ENCODE measurements around the gene EVL.
A peak's percentile ranks its signal among the peaks of the same experiment; 100 is the strongest.

EVL gene

DNA sequence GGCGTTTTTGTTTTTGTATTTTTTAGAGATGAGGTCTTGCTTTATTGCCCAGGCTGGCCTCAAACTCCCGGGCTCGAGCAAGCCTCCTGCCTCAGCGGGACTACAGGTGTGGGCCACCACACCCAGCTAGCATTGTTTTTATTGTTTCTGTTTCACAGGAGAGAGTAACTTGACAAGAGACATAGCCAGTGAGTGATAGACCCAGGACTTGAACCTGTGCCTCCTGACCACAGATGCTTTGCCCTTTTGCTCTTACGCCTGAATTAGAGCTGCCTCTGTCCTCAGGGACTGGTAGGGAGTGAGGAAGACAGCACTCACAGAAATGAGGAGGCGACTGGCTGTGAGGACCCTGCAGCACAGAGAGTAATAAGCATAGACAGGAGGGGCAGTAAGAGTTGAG is 2.3 kb downstream of the EVL start:
- DNase-seq: no peak

DNA sequence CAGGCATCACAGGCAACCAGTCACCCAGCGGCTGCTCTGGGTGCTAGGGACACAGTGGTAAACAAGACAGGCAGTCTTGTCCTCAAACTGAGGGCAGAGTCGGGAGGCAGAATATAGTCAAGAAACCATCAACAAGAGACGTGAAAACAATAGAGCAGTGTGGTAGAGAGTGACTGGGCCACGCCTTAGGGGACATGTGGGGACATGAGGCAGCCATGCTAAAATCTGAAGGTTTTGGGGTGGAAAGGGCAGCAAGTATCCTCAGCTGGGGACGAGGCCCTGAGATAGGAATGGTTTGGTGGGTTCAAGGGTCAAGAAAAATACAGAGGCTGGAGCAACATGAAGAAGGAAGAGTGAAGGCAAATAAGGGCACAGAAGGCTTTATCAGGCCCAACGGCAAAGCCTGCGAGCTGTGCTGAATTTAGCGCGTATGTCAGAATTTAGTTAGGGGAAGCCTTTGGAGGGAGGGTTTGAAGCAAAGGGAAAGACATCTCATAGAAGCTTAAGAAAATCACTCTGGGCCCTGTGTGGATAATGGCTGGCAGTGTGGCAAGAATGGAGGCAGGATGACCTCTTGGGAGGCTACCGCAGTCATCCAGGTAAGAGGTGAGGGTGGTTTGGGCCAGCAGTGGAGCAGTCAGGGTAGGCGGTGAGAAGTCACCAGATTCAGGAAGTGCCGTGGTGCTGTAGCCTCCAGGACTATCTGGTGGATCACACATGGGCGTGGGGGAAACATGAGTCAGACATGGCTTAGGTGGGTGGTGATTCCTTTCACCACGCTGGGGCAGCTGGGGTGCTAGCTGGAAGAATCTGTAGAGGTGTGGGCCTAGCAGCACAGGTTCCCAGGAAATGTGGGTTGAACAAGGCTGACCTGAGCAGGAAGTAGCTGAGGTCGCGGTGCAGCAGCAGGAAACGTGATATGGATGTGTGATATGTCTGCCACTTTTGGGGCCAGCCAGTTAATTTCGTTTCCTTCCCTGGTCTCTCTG is 3.0 kb downstream of the EVL start:
- peak; percentile 76 for DNase-seq

DNA sequence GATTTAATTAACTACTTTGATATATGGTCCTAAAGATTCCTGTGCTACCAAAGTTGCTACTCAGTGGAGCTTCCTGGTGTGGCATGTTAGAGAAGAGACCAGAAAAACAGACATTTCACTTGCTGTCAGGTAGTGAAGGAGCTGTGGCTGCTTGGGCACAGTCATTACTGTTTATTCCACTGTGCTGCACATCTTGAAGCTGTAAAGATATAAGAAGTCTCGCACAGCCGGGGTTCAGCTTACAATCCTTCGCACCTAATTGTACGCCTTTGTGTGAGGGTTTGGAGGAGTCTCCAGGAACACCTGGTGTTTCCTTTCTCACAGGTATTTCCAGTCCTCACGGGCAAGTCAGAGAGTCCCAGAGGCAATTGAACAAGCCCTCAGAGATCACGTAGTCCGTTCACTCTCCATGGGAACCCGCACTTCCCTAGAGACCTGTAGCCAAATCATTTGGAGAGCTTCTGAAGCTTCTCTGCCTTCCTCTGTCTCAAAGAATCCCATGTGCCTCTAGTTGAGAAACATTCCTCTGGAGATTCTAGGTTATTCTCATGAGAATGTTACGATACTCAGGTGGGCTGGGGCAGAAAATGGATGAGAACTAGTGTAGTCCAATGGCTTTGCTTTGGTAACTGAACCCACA is 4.1 kb downstream of the EVL start:
- DNase-seq: no peak

DNA sequence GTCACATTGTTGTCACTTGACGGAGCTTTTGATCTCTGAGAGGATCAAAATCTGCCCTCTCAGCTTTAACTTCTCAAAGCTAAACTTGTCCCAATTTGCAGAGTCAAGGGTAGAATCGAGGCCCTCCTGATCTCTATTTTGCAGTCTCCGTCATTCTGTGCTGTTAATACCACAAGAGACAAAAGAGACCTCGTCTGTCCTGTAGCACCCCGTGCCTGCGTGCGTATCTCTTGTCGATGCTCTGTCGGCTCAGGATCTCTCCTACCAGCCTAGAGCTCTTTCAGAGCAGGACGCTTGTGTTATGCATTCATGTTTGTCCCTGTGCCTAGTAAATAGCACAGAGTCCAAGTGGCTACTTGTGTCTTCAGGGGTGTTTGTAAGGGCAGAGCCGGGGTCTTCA is 5.1 kb downstream of the EVL start:
- no peak for DNase-seq

DNA sequence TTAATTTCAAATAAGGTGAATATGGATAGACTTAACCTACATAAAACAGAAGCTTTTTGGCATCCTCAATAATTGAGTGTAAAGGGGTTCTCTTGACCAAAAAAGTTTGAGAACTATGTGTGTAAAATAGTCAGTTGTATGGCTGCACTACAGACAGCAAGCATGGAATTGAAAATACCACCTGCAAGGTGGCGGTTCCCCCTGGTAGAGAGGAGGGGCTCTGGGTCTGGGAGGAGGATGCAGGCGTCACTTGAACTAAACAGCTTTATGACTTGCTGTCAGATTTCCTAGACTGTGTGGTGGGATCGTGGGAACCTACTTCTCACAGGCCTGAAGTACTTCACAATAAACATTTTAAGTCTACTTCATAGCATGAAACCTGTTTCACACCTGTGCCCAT is 6.3 kb downstream of the EVL start:
- DNase-seq: no peak

DNA sequence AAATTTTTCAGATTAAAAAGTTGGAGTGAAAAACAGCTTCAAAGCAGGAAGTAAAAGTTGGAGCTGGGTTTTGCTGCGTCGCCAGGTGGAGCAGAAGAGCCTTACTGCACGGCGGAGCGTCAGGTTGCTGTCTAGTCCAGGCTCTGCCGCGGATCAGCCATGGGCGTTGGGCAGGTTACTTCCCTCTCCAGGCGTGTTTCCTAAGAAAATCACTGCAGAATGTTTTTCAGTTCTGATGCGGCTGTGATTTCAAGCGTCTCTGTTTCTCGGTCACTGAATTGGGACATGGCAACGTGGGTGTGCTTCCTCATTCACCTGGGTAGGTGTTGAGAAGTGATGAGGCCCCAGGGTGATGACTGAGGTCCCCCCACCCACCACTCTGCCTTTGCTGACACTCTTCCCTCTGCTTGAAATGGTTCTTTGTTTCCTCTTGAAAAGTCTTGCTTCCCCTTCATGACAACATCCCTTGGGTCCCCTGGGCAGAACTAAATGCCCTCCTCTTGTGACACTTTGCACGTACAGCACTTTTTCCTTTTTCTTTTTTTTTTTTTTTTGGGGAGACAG is 7.6 kb downstream of the EVL start:
- DNase-seq: no peak

DNA sequence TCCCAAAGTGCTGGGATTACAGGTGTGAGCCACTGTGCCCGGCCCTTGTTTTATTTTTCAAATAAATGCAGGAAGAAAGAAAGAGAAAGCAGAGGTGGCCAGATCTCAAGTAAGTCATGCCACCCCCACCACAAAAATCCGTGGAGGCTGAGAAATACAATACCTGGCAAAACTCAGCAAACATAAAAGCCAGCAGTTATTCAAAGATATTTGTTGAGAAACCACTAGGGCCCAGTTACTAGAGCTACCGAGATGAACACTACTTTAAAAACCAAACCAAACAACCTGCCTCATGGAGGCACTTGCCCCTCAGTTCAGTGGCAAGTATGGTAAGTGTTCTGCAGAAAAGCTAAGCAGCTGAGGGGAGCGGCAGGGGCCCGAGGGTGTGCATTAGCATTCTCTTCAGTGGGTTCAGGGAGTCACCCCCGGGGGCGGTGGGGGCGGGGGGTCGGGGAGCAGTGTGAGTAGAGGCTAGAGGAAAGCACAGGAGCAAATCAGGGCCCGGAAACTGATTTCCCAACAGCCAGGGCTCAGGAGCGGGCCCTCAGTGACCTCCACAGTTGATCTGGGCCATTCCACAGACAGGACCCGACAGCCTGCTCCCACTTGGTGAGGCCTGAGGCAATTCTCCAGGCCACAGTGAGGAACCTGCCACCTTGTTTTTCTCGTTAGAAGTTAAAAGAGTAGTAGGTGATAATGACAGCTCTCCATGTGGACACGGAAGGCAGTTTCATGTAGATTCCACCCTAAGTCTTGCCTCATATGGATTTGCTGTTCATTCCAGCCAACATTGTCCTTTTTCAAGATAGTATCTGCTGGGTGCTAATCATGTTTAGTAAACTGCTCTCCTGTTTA is 8.6 kb downstream of the EVL start:
- no peak for DNase-seq

DNA sequence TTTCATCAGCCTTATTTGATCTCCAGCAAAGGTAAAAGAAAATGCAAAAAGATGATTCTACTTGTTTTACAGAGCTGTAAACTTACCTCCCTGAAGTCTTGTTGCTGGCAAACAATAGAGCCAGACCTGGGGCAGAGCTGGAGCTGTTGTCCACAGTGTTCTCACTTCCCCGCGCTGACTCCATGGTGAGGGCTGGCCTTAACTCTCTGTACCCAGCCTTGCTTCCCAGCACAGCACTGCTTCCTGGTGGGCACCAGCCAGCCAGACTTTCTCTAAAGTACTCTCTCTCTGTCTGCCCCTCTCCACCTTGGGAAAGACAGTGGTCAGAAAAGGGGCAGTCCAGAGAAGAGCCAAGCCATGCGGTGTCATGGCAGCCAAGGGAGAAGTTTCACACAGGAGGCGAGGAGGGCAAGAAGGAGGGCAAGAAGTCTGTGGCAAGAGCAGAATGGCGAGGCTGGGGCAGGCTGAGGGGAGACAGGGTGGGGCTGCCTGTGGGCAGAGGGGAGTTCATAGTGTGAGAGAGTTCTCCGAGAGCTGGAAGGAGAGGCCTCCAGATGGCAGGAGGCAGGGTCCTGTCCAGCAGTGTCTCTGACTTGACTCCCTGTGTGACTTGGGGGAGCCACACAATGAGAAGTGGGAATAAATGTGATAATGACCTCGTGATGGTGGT is 9.3 kb downstream of the EVL start:
- no peak for DNase-seq

DNA sequence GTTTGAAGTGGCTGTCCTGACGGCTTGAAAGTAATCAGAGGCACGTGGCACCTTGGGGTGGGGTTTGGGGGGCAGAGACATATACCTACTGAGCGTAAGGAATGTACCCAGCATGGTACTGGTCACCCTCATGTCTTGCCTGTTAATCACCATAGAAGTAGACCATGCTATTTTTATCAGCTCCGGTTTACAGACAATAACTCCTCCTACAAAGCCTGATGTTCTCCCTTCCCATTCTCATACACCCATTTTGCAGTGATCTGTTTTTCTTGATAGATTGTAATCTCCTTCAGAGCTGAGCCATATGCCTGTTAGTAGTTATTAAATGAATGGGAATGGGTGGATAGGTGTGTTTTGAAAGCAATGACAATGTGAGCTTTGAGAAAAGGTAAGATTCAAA is 10.5 kb downstream of the EVL start:
- DNase-seq: no peak

DNA sequence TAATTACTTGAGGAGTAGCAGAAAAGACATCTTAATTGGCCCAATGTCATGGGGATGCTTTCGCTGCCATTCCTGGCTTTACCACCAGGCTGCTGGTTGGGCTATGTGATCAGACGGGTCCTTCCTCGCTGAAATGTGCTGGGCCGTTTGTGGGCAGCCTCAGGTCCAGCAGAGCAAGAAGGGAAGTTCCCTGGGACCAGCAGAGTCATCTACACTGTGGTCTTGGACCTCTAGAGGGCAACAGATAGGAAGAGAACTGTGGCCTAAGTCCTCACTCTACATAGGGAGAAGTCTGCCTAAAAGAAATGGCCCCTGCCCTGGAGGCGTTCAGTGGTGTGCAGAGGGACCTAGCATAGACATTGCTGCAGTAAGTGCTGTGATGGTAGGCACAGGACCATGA is 10.9 kb downstream of the EVL start:
- DNase-seq: peak; percentile 81

DNA sequence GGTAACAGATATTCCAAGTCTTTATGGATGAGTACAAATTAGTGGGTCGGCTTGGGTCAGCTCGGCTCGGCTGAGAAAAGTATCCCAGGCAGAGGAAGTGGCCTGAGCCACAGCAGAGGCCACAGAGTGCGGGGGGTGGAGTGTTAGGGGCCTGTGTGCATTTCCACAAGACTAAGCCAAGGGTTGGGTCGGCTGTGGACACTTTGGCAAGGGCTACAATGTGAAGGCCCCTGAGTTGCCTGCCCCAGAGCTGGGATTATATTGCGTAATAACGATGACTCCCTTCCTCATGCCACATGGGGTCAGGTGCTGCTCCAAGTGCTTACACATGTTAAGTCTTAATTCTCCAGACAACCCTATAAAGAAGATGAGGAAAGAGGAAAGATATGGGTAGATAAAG is 11.4 kb downstream of the EVL start:
- peak; percentile 83 for DNase-seq

DNA sequence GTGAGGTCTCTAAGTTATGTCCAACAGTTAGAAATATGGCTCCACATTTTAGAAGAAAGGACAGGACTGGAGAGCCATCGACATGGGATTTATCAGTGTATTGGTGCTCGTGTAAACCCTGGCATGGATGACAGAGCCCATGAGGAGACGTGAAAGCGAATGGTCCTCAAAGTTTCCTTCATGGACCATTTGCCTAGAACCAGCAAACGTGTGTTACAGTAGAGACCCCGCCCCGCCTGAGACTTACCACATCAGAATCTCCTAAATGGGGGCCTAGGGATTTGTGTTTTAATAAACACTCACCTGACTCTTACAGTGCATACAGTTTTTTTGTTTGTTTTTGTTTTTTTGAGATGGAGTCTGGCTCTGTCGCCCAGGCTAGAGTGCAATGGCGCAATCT is 12.2 kb downstream of the EVL start:
- no peak for DNase-seq

DNA sequence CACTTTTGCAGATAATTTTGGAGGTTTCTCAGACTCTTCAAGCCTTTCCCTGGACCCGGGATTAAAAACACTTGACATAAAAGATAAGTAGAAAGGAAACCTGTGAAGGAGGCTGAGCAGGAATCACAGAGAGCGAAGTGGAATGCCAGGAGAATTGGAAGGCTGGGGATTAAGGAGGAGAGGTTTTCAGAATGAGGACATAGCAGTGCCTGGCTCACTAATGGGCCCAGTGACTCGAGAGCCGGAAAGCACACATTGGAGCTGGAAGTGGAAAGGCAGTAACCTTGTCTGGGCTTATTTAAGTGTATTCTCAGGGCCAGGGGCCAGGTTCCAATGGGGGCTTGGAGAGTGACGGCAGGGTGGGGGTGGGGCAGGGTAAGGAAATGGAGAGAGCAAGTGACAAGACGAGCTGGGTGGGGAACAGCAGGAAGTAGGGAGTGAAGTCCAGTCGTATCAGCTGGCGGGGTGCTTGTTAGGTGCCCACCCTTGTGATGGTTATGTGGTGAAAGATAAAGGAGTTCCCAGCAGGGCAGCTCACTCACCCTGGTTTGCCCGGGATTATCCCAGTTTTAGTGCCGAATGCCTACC is 13.1 kb downstream of the EVL start:
- no peak for DNase-seq

DNA sequence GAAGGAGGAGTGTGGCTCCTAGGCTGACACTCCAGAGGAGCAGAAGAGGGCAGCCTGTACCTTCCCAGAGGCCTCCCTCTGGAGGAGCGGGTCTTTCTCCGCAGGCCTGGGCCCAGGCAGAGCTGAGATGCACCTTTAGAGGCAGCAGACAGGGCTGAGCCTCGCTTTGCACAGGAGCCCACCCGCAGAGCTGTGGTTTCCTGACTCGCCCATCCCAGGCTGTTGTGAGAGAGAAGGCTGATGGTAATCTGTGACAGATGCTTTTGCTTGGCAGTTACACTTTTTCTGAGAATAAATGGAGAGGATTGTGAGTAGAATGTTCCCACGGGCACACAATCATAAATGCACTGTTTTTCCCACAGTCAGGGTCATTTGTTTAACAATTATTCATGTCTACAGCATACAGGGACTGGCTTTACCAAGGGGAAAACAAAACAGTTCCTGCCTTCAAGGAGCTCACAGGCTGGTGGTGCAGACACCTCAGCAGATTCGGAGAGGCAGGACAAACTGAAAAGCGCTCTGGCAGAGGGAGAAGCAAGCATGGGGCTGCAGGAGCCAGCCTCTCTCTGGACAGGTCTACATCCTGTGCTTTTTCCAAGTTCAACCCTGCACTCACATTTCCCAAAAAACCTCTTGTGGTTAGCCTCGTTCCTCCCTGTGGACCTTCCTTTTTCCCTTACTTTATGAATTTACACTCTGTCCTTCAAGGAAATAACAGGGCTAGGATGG is 13.9 kb downstream of the EVL start:
- peak; percentile 77 for DNase-seq

DNA sequence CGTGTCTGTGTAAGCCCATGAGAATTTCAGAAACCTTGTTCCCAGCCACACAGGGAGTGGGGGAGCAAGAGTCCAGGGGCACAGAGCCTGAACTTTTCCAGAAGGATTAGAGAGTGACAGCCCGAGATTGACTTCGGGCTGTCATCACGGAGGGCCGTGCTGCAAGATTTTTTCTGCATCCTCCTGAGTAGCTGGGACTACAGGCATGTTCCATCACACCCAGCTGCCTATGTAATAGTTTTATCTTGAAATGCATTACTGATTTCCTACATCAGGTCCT is 14.4 kb downstream of the EVL start:
- DNase-seq: no peak

DNA sequence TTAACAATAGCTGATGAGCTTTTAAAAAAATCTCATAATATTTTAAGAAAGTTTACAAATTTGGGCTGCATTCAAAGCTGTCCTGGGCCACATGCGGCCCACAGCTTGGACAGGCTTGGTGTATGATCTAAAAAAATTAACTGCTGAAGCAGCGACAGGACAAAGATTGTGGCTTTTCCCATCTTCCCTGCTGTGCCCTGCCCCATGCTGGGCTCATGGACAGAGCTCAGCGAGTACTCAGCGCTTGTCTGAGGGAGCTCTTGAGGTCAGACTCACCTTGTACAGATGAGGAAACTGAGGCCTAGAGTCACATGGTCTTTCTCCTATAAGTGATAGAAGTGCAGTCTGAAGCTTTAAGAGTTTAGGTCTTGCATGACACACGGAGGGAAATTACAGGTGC is 15.0 kb downstream of the EVL start:
- no peak for DNase-seq

DNA sequence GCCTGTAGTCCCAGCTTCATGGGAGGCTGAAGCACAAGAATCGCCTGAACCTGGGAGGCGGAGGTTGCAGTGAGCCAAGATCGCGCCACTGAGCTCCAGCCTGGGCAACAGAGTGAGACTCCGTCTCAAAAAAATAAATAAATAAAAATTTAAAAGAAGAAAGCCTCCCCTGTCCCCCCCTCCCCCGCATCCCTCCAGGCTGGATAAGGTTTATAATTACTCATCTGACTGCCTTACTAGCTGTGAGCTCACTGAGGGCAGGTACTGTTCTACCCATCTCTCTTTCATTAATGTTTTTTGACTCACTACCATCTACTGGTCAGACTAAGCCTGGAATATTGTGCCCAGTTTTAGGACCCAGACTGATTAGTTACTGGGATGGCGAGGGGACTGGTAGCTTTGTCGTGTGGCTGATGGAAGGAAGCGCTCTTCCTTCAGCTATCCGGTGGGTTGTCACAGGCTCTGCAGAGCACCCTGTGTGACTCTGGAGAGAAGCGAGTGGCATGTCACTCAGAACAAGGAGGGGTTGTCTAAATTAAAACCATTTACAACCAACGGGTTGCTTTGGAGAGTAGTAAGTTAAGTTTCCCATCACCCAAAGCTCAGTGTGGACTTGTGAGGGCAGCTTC is 16.9 kb downstream of the EVL start:
- DNase-seq: no peak

DNA sequence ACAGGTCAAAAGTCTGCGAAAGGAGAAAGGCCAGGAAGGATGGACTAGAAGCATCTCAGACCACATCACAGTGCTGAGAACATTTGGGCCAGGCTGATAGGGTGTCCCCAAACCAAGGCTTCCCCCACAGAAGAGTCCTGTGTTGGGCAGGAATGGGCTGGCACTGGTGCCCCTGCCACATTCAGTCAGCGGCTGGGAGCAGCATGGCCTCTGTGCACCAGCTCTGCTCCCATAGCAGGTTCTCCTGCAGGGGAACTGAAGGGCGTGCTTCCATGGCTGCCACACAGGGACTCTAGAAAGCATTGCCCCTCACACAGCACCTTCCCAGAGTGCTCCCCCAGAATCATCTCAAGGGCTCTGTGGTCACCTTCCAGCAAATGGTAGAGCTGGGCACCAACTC is 17.5 kb downstream of the EVL start:
- DNase-seq: no peak

DNA sequence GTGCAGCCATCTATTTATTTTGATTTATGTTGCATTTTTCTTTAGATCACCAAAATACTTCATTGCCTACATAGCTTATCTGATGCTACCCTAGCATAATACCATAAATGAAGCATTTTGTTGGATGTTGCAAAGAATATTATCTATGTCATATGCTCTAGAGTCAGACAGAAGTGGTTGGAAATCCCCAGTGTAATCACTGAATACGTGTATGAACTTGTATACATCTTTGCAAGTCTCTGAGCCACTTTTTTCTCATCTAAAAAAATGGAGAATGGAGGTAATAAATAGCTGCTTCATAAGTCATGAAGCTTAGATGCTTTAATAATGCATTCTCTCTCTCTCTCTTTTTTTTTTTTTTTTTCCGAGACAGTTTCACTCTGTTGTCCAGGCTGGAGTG is 18.5 kb downstream of the EVL start:
- no peak for DNase-seq

DNA sequence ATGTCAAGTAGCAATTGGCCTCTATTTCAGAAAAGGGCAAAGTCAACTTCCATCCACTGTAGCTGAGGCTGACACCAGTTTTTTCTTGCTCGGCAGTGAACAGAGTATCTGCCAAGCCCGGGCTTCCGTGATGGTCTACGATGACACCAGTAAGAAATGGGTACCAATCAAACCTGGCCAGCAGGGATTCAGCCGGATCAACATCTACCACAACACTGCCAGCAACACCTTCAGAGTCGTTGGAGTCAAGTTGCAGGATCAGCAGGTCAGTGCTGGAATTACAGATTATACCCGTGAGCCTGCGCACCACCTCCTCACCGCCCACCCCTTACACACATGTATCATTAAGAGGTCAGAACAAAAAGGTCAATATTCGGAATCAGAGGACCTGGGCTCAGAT is 19.4 kb downstream of the EVL start:
- no peak for DNase-seq

DNA sequence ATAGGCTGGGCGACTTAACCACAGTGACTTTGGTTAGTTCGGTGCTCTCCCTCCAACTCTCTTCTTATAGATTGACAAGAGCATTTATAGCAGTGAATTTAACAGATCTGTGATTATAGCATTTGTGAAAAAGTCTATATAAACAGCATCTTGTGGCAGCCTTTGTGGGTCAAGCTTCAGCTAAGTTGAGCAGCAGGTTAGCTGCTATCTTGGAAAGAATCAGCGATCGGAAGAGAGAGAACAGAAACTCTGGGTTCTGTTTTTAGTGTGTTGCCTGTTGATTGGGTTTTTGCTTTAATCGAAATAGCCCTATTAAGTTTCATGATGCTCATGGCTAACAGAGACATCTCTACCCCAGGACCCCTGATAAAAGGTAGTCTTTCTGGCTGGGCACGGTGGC is 20.2 kb downstream of the EVL start:
- no peak for DNase-seq

Data from GF-D8 (cell line).